Fibroblast of villous mesenchyme (primary cell): Measurements from ENCODE around the gene USP17L24. TPM values are rescaled to one million over a fixed set of nuclear protein-coding genes. Genes with fewer than 3 reads are reported as not detected.
"Not testable (repeated sequence)": the region's sequence is repeated elsewhere in the genome, so short reads cannot be mapped to it uniquely, and the experiment has no call there.

Experiments
- DNase-seq: peaks from one replicate; pipeline ENCODE4 v3.0.0-alpha.2; 2010; ENCODE audit warnings: low read depth
- H3K4me3 ChIP-seq: 2 replicates; pipeline ENCODE4 v1.5.1; 2011; ENCODE audit warnings: low read depth, mild to moderate bottlenecking, low read length
- total RNA-seq: library from RNA; depleted of rRNA; stranded (reverse); fragments of >200 nt; gene quantifications from 2 replicates; pipeline ENCODE4 v1.2.3, GENCODE V29; 2012

The USP17L24 gene
- total RNA-seq, result not detected in 2 replicates

GRCh38 chr4:9324865-9325264 lies at the start of gene USP17L24:
Gene USP17L24, plus strand, starts transcription at chr4:9325165. Its CDS starts 0 bp downstream, at chr4:9325165.
- DNase-seq, H3K4me3 ChIP-seq: not testable (repeated sequence)

- not testable (repeated sequence) for DNase-seq, H3K4me3 ChIP-seq
These were observed 774 bp upstream of the USP17L24 start for GRCh38 chr4:9324191-9324590.

GRCh38 chr4:9329611-9330010 lies 4.6 kb downstream of the USP17L24 start, which contains the start of gene USP17L25:
Gene USP17L25, plus strand, starts transcription at chr4:9329911. Its CDS starts 0 bp downstream, at chr4:9329911.
- not testable (repeated sequence) for H3K4me3 ChIP-seq, DNase-seq

GRCh38 chr4:9334358-9334757 lies 9.4 kb downstream of the USP17L24 start, which contains the start of gene USP17L26:
Gene USP17L26, plus strand, starts transcription at chr4:9334658. Its CDS starts 0 bp downstream, at chr4:9334658.
- not testable (repeated sequence) for H3K4me3 ChIP-seq, DNase-seq

GRCh38 chr4:9339103-9339502 lies 14.1 kb downstream of the USP17L24 start, which contains the start of gene USP17L5:
Gene USP17L5, plus strand, starts transcription at chr4:9339403. Its CDS starts 0 bp downstream, at chr4:9339403.
- not testable (repeated sequence) for DNase-seq

GRCh38 chr4:9343848-9344247 lies 18.9 kb downstream of the USP17L24 start, which contains the start of gene USP17L27:
Gene USP17L27, plus strand, starts transcription at chr4:9344148. Its CDS starts 0 bp downstream, at chr4:9344148.
- not testable (repeated sequence) for DNase-seq, H3K4me3 ChIP-seq

More at GRCh38 chr4:9339103-9339502, 14.1 kb downstream of the USP17L24 start, which contains the start of gene USP17L5:
- not testable (repeated sequence) for H3K4me3 ChIP-seq

- DNase-seq, H3K4me3 ChIP-seq: not testable (repeated sequence)
These were observed 23.6 kb downstream of the USP17L24 start, which contains the start of gene USP17L28 for GRCh38 chr4:9348593-9348992. Gene USP17L28, plus strand, starts transcription at chr4:9348893. Its CDS starts 0 bp downstream, at chr4:9348893.

- not testable (repeated sequence) for DNase-seq, H3K4me3 ChIP-seq
These were observed 25.9 kb downstream of the USP17L24 start for GRCh38 chr4:9350866-9351265.

GRCh38 chr4:9353338-9353737 lies 28.4 kb downstream of the USP17L24 start, which contains the start of gene USP17L29:
Gene USP17L29, plus strand, starts transcription at chr4:9353638. Its CDS starts 0 bp downstream, at chr4:9353638.
- not testable (repeated sequence) for DNase-seq, H3K4me3 ChIP-seq

GRCh38 chr4:9362829-9363228 lies 37.9 kb downstream of the USP17L24 start, which contains the start of gene USP17L30:
Gene USP17L30, plus strand, starts transcription at chr4:9363129. Its CDS starts 0 bp downstream, at chr4:9363129.
- DNase-seq, result not testable (repeated sequence)

More at GRCh38 chr4:9362829-9363228, 37.9 kb downstream of the USP17L24 start, which contains the start of gene USP17L30:
- H3K4me3 ChIP-seq, result not testable (repeated sequence)

Other genes starting within 250 kb of the USP17L24 start
- not detected in 2 replicates for gene FAM90A26, start 154.8 kb upstream of the USP17L24 start, total RNA-seq
- gene USP17L10, start 114.5 kb upstream of the USP17L24 start, total RNA-seq, result not detected in 2 replicates
- gene USP17L11, start 109.8 kb upstream of the USP17L24 start, total RNA-seq, result not detected in 2 replicates
- not detected in 2 replicates for gene USP17L12, start 105.0 kb upstream of the USP17L24 start, total RNA-seq
- not detected in 2 replicates for gene USP17L13, start 100.3 kb upstream of the USP17L24 start, total RNA-seq
- gene USP17L15, start 90.8 kb upstream of the USP17L24 start, total RNA-seq, result not detected in 2 replicates
- not detected in 2 replicates for gene USP17L17, start 81.3 kb upstream of the USP17L24 start, total RNA-seq
- gene USP17L18, start 76.5 kb upstream of the USP17L24 start, total RNA-seq, result not detected in 2 replicates
- gene USP17L19, start 71.8 kb upstream of the USP17L24 start, total RNA-seq, result not detected in 2 replicates
- gene USP17L20, start 67.0 kb upstream of the USP17L24 start, total RNA-seq, result not detected in 2 replicates
- not detected in 2 replicates for gene USP17L21, start 62.3 kb upstream of the USP17L24 start, total RNA-seq
- not detected in 2 replicates for gene USP17L22, start 57.5 kb upstream of the USP17L24 start, total RNA-seq
- not detected in 2 replicates for gene USP17L25, start 4.7 kb downstream of the USP17L24 start, total RNA-seq
- gene USP17L26, start 9.5 kb downstream of the USP17L24 start, total RNA-seq, result not detected in 2 replicates
- not detected in 2 replicates for gene USP17L5, start 14.2 kb downstream of the USP17L24 start, total RNA-seq
- not detected in 2 replicates for gene USP17L27, start 19.0 kb downstream of the USP17L24 start, total RNA-seq
- not detected in 2 replicates for gene USP17L28, start 23.7 kb downstream of the USP17L24 start, total RNA-seq
- gene USP17L29, start 28.5 kb downstream of the USP17L24 start, total RNA-seq, result not detected in 2 replicates
- gene USP17L30, start 38.0 kb downstream of the USP17L24 start, total RNA-seq, result not detected in 2 replicates
- gene DEFB131A, start 119.2 kb downstream of the USP17L24 start, total RNA-seq, result not detected in 2 replicates